GM18861 (cell line): ENCODE measurements around the gene NTRK2.

Source experiments
- ATAC-seq: cut with Tn5 transposase; IDR thresholded peaks from one replicate; pipeline ENCODE4 v1.9.1; 2021; ENCODE audit not compliant: unreplicated experiment

NTRK2 gene

DNA sequence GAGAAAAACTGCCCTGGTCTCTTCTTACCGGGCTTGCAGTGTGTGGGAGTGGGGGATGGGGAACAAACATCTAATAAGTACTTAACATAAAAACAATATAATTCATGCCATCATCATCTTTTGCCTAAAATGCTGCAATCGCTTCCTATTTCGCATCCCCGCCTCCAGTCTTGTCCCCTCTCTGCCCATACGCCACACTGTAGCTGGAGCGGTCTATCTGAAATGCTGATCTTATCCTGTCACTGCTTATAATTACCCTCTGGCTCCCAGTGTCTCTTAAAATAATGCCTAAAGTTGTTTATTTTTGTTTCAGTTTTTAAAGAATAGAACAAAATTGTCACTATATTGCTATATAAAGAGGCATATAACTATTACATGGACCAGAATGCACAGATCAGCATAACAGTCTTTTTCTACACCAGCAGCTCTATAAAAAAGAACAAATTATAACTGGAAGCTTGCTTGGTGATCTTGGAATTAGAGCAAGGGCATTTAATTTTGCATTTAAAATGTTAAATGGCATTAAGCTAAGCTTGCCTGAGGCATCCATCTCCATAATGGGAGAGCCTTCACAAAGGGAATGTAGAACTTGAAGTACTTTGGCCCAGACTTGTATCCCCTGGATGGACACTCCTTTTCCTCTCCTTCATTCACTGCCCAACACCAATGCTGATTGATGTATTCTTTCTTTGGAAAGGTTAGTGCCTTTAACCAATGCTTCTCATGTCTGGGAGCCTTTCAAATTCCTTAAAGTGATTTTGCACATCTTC lies 12.2 kb downstream of the NTRK2 start:
- no peak for ATAC-seq

DNA sequence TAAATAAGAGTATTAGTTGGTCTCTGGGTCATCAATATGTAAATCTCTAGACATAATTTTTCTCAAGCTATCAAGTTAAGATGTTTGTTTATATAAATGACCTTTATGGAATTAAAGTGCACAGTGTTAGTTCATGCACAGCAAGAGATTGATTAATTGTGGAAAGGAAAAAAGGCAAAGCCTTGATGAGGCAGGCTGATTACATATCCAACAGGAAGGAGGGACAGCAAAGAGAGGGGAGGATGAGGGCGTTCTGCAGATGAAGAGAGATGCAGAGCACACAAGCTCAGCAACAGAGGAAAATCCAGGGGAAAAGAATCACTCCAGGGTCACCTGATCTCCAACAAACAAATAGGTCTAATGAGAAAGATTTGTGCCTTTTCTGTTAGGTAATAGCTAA lies 16.5 kb downstream of the NTRK2 start:
- no peak for ATAC-seq

- ATAC-seq = no peak
Measured at GRCh38 chr9:84688956-84689355, 19.4 kb downstream of the NTRK2 start.

GRCh38 chr9:84691634-84692033 lies 22.1 kb downstream of the NTRK2 start:
- no peak for ATAC-seq

DNA sequence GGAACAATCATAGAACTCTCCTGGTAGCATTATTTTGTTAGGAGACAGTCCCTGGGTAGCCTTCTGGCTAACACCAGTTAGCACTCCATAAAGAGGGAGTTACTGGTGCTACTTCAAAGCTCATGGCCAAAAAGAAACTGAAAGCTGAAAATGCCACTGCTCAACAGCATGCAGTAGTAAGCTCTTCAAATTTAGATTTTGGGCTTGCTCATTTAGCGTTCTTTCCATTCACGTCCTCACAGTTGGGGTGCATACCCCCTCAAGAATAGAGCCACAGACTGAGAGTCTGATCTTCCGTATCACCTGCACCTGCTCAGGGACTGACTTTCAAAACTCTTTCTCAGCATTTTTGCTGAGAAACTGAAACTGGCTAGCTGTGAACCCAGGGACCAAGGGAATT lies 24.7 kb downstream of the NTRK2 start:
- peak; percentile 67 for ATAC-seq

DNA sequence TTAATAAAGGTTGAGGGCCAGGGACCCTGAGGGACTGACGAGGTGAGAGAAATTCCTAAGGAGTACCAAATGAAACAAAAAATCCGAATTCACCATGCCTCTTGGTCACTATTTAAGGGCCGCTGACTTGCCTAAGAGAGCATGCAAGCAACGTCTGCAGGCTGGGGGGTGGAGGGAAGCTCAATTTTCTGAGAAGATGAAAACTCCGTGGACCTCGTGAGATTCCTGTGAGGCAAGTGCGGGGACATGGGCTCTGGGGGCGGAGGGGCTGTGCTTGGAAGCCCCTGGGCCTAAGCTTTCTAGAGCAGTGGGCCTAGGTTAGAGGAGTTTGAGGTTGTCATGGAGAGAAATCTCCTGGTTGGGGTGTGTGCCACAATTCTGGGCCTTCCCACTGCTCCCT lies 27.5 kb downstream of the NTRK2 start:
- no peak for ATAC-seq

- ATAC-seq = no peak
Measured at GRCh38 chr9:84697509-84698114, 28.1 kb downstream of the NTRK2 start.

DNA sequence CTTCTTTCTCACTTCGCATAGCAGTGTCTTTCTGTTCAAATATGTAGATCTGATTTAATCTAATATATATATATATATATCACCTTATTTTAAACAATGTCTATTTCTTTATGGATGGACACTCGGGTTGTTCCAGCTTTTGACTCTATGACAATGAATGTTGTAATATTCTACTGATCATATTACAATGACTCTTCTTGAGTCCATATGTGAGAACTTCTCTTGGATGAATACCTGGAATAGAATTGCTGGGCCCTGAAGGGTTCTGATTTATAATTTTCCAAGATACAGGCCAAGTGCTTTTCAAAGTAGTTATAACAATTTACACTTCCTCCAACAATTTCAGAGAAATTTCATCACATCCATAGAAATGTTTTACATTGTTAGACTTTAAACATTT lies 28.8 kb downstream of the NTRK2 start:
- ATAC-seq = no peak

DNA sequence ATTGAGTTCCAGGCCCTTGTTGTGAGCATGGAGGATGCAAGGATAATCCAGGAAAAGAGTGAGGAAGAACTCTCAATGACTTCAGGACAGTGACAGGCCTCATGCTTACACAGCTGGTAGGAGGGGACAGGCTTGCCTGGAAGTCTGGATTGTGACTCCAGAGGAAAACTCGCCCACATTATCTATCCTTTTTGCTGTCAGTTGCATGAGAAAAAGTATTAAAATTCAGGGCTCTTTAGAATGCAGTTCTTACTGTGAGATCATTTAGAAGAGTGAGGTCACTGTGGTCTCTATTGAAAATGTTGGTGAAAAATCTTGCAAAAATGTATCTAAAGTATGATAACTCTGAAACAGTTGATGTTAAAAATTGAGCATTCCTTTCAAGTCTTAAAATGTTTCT lies 30.5 kb downstream of the NTRK2 start:
- no peak for ATAC-seq

GRCh38 chr9:84701801-84702200 lies 32.3 kb downstream of the NTRK2 start:
- ATAC-seq = peak; percentile 73

DNA sequence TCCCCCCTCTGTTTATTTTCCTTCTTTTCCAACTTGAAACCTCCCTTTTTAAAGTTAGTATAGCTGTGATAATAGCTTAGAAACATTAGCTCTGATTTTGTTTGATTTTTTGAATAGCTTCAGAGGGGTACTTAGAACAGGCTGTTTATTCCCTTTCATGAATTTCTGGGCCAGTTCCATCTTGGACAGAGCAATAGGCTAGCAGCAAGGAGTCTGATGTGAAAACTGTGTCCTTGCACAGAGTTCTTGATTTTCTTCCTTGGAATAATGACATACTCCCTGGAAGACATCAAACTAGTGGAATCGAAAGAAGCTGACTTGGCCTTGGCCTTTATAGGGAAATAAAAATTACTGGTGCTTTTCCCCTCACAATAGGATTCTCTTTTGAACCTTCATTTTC lies 32.9 kb downstream of the NTRK2 start:
- no peak for ATAC-seq

DNA sequence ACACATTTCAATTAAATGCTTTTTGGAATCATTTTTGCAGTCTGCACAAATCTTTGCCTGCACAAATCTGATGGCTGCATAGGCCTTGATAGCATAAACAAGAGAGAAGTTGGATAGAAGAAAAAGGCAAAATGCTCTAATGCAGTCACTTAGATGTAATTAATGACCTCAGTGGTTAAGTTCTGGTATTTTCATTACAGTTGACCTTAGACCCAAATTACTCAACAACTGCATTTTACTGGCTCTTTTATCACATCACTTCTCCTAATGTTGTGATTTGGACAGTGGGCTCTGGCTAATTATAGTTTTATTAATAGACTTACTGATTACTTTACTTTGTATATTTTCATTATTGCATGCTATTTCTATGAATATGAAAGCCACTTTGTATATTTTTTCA lies 34.3 kb downstream of the NTRK2 start:
- ATAC-seq = no peak

GRCh38 chr9:84705128-84705527 lies 35.6 kb downstream of the NTRK2 start:
- ATAC-seq = no peak

- no peak for ATAC-seq
Measured at GRCh38 chr9:84708400-84708799, 38.9 kb downstream of the NTRK2 start.

GRCh38 chr9:84709056-84709455 lies 39.5 kb downstream of the NTRK2 start:
- ATAC-seq = no peak

GRCh38 chr9:84710701-84711397 lies 41.3 kb downstream of the NTRK2 start:
- no peak for ATAC-seq

DNA sequence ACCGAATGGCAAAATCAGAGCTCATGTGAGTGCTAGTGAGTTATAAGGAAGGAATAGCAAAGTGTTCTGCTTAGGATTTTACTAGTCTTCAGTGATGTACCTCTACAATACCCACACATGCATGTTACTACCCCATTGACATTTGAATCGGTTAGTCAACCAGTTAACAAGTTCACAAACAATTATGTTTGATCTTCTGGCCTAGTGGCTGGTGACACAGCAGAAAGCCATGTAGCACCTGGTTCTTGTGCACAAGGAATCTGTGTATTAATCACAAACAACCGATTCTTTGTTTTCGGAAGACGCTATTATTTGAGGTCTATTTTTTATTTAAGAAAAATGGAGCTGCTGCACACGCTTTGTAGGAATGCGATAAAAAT lies 41.9 kb downstream of the NTRK2 start:
- ATAC-seq = no peak

- no peak for ATAC-seq
Measured at GRCh38 chr9:84711936-84712335, 42.4 kb downstream of the NTRK2 start.

DNA sequence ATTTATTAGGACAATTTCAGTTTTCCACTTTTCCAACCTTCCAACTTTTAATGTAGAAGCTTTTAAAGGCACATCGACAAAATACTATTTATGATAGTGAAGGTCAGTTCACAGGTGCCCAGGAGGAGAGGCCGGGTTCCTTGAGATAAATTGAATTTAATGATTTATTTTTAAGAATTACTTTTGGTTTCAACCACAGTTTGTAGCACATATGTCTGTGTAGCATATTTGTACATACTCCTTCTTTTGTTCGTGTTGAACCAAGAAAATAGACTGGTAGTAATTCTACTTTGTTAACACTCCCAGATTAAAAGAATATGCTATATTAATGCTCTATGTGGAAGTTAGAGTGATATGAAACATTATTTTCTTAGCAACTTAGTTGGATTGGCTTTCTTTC lies 46.7 kb downstream of the NTRK2 start:
- no peak for ATAC-seq

GRCh38 chr9:84718476-84718875 lies 48.9 kb downstream of the NTRK2 start:
- ATAC-seq = no peak

- ATAC-seq = no peak
Measured at GRCh38 chr9:84722388-84722989, 53.0 kb downstream of the NTRK2 start.

GRCh38 chr9:84723426-84723825 lies 53.9 kb downstream of the NTRK2 start:
- ATAC-seq = no peak
